ENCODE measurements around the gene ORMDL3. TPM values are rescaled to one million over a fixed set of nuclear protein-coding genes. Genes with fewer than 3 reads are reported as not detected.

Gene ORMDL3
- total RNA-seq, 1 experiment from 2014 or later: 58.6 TPM

DNA sequence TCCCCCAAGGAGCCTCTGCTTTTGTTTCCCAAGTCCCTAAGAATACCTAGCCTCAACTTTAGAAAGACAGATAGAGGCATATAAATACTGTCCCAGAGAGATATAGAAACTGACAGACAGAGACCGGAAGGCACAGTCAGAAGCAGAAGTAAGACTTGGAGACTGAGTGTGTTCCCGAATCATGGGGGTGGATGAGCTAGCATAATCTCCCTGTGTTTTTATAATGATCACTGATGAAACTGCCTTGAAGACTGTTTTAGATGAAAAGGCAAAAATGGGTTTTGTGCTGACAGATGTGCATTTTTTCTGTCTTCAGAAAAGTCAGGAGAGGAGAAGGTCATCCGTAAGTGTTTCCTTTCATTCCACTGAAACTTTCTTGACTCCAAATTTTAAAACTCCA lies 44.9 kb upstream of the ORMDL3 start:
- Histone ChIP-seq H2BK5ac (ENCODE audit: insufficient read length, low read length) (no peak overlapping the region), H3K9ac (ENCODE audit: extremely low read depth, insufficient read length, low read length) (no peak overlapping the region), H4K8ac (replicated peaks; ENCODE audit: insufficient read length, low read depth, low read length) (no peak overlapping the region), H2BK120ac (ENCODE audit: low read depth, low read length, poor library complexity, severe bottlenecking) (no peak overlapping the region), H3K9me3 (ENCODE audit: control insufficient read depth, low read depth, low read length) (no peaks in the 10 kb centered on the region), H3K4ac (ENCODE audit: low read depth, low read length) (no peak overlapping the region), H2AK5ac (ENCODE audit: insufficient read length, low read length) (no peak overlapping the region), H3K27me3 (ENCODE audit: insufficient read depth, low read length) (no peaks in the 10 kb centered on the region; the same call in 1 of the 2 replicates), H2BK12ac (ENCODE audit: insufficient read length, low read depth, low read length) (no peak overlapping the region), H4K91ac (ENCODE audit: insufficient read length, low read depth, low read length) (no peak overlapping the region), H2AFZ (ENCODE audit: low read length) (no peak overlapping the region), H3K4me2 (ENCODE audit: insufficient read depth, insufficient read length, low read length) (no peak overlapping the region), H3K23me2 (ENCODE audit: insufficient read length, low read depth, low read length, poor library complexity, severe bottlenecking) (no peaks in the 10 kb centered on the region), H3K79me2 (ENCODE audit: insufficient read depth, low read length) (no peaks in the 10 kb centered on the region), H3K18ac (ENCODE audit: insufficient read length, low read depth, low read length) (no peak overlapping the region), H3T11ph (ENCODE audit: low read length) (no peak overlapping the region), H2BK15ac (ENCODE audit: low read depth, low read length) (no peak overlapping the region), H3K56ac (ENCODE audit: insufficient read length, low read depth, low read length) (no peak overlapping the region), H2BK20ac (ENCODE audit: low read depth, low read length, poor library complexity, severe bottlenecking) (no peak overlapping the region), H3K23ac (ENCODE audit: insufficient read length, low read depth, low read length) (no peak overlapping the region), H3K4me1 (ENCODE audit: insufficient read depth, low read length) (no peaks in the 10 kb centered on the region; the same call in none of the 2 replicates), H3K79me1 (ENCODE audit: insufficient read depth, low read depth, low read length, poor library complexity, severe bottlenecking) (no peaks in the 10 kb centered on the region), H3K27ac (ENCODE audit: insufficient read length, low read depth, low read length) (no peak overlapping the region), H4K20me1 (ENCODE audit: control insufficient read depth, insufficient read depth, insufficient read length) (no peaks in the 10 kb centered on the region), H4K5ac (ENCODE audit: insufficient read length, low read depth, low read length) (no peak overlapping the region), H3K14ac (ENCODE audit: insufficient read depth, low read length) (no peak overlapping the region)
- H3K27ac Mint-ChIP-seq: no peak overlapping the region
- no peaks in the 10 kb centered on the region; a peak in 1 of 5 replicates for H3K9me3 Mint-ChIP-seq
- 0 out of 4 replicates have a peak, but pooled peaks cover 0 to 3% of the 10 kb centered on the region in 2 experiments for H3K4me1 Mint-ChIP-seq
- no CpG with 5 or more reads among the region's 3 CpGs for WGBS (ENCODE audit: extremely low coverage, insufficient read length, low lambda C conversion rate)
- no peak overlapping the region for H3K4me3 Mint-ChIP-seq
- DNase-seq: no peak
- TF ChIP-seq, protein P1, sequence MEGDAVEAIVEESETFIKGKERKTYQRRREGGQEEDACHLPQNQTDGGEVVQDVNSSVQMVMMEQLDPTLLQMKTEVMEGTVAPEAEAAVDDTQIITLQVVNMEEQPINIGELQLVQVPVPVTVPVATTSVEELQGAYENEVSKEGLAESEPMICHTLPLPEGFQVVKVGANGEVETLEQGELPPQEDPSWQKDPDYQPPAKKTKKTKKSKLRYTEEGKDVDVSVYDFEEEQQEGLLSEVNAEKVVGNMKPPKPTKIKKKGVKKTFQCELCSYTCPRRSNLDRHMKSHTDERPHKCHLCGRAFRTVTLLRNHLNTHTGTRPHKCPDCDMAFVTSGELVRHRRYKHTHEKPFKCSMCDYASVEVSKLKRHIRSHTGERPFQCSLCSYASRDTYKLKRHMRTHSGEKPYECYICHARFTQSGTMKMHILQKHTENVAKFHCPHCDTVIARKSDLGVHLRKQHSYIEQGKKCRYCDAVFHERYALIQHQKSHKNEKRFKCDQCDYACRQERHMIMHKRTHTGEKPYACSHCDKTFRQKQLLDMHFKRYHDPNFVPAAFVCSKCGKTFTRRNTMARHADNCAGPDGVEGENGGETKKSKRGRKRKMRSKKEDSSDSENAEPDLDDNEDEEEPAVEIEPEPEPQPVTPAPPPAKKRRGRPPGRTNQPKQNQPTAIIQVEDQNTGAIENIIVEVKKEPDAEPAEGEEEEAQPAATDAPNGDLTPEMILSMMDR (conservative IDR thresholded peaks at IDR 0.05): no peak
- no peaks in the 10 kb centered on the region for H3K36me3 Mint-ChIP-seq (ENCODE audit: insufficient read depth in 1 of 3, low read depth in 3 of 3)
- H3K27me3 Mint-ChIP-seq (ENCODE audit: low read depth): peaks cover 42% of the 10 kb centered on the region

Data from H9 (cell line).